Measurements from ENCODE around the gene ANKRD11. TPM values are rescaled to one million over a fixed set of nuclear protein-coding genes. Genes with fewer than 3 reads are reported as not detected.
A peak's percentile ranks its signal among the peaks of the same experiment; 100 is the strongest.

The ANKRD11 gene
- total RNA-seq: 34.2 and 37.1 TPM in 2 replicates
- polyA plus RNA-seq (2012): 85.5 TPM

GRCh38 chr16:89490439-89491237 is at the start of gene ANKRD11:
Gene ANKRD11 (minus strand): TSS chr16:89490561. CDS start chr16:89317019, 173,542 bp downstream.
- peak; percentile 100 for DNase-seq (ENCODE audit: low read depth)

- no peak for DNase-seq (ENCODE audit: low read depth)
Observed at GRCh38 chr16:89538286-89538685, 47.9 kb upstream of the ANKRD11 start.

GRCh38 chr16:89537549-89537925 is 47.2 kb upstream of the ANKRD11 start:
- no peak for DNase-seq (ENCODE audit: low read depth)

GRCh38 chr16:89536886-89537548 is 46.7 kb upstream of the ANKRD11 start:
- peak; percentile 29 for DNase-seq (ENCODE audit: low read depth)

- DNase-seq (ENCODE audit: low read depth): no peak
Observed at GRCh38 chr16:89536371-89536770, 46.0 kb upstream of the ANKRD11 start.

GRCh38 chr16:89534252-89534756 is 43.9 kb upstream of the ANKRD11 start:
- DNase-seq (ENCODE audit: low read depth): no peak

GRCh38 chr16:89531821-89532526 is 41.6 kb upstream of the ANKRD11 start:
- no peak for DNase-seq (ENCODE audit: low read depth)

GRCh38 chr16:89530401-89531381 is 40.3 kb upstream of the ANKRD11 start:
- no peak for DNase-seq (ENCODE audit: low read depth)

GRCh38 chr16:89529097-89529496 is 38.7 kb upstream of the ANKRD11 start:
- no peak for DNase-seq (ENCODE audit: low read depth)

- peak; percentile 76 for DNase-seq (ENCODE audit: low read depth)
Observed at GRCh38 chr16:89525146-89525913, 35.0 kb upstream of the ANKRD11 start.

GRCh38 chr16:89523680-89524344 is 33.5 kb upstream of the ANKRD11 start:
- no peak for DNase-seq (ENCODE audit: low read depth)

GRCh38 chr16:89522287-89522686 is 31.9 kb upstream of the ANKRD11 start:
- DNase-seq (ENCODE audit: low read depth): no peak

GRCh38 chr16:89519881-89520280 is 29.5 kb upstream of the ANKRD11 start:
- DNase-seq (ENCODE audit: low read depth): no peak

- DNase-seq (ENCODE audit: low read depth): no peak
Observed at GRCh38 chr16:89517128-89517527, 26.8 kb upstream of the ANKRD11 start.

- DNase-seq (ENCODE audit: low read depth): no peak
Observed at GRCh38 chr16:89512453-89512852, 22.1 kb upstream of the ANKRD11 start.

- DNase-seq (ENCODE audit: low read depth): no peak
Observed at GRCh38 chr16:89511374-89511773, 21.0 kb upstream of the ANKRD11 start.

- DNase-seq (ENCODE audit: low read depth): no peak
Observed at GRCh38 chr16:89510526-89510925, 20.2 kb upstream of the ANKRD11 start.

- DNase-seq (ENCODE audit: low read depth): peak; percentile 86
Observed at GRCh38 chr16:89507834-89508590, 17.7 kb upstream of the ANKRD11 start, which contains the start of gene SPG7. Gene SPG7 (plus strand): TSS chr16:89508403. CDS start chr16:89508418, 15 bp downstream.
